ENCODE measurements around the gene MTR.

Gene MTR

DNA sequence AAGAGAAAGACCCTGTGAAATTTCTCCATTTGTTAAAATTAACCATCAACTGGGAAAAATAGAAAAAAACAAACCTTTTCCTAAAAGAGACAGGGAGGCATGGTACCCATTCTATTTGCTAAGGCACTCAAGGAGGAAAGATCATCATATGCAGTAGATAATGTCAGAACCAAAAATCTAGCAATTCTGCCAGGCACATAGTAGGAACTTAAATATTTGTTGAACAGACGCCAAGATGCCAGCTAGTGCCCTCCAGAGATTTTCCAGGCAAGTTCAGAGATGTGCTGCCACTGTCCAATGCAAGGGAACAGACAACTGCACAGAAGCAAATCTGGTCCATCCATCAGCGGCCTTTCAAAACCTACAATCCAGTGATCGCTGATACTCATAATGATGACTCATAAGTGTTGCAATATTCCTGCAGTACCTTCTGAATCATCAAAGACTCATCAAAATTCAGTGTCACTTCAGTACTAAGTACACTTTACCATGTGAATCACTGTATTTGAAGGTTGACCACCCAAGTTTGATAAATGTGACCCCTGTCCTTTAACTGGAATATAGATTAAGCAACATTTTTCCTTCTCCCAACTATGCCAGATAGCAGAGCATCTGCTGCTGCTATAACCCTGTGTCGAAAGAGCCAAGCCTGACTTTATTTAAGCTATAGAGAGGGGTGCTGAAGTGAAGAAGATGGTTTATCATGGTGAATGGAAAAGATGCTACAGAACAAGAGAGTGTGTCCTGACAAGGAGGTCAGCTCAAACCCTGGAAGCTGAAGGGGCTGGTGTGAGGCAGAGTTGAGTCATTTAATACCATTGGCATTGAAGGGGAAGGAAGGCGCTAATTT, 110.0 kb downstream of the MTR start:
- TF ChIP-seq CEBPB (IDR thresholded peaks at IDR 0.05) (0 out of 2 replicates have a peak, but pooled peaks have one; percentile 50), TEAD4 (IDR thresholded peaks at IDR 0.05) (no peak)

DNA sequence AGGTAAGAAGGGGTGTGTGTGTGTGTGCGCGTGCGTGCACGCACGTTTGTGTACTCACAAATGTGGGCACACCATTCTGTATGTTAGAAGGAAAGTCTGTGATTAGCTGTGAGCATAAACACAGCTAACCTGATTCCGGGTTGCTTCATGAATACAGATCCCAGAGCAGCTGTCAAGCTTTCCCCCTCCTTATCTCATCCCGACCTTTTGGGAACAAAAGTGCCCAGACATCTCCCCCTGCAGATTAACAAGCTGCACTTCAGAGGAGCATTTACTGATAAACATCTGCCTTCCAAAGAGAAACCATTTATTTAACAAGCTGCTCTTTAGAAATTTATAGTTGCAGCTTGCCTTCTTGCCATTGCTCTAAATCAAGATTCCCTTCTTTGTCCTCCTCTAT, 112.1 kb downstream of the MTR start:
- TF ChIP-seq NFIC (IDR thresholded peaks at IDR 0.05): no peak
- no peak for TF ChIP-seq FOXM1 (IDR thresholded peaks at IDR 0.05; ENCODE audit: borderline replicate concordance, low read depth)
- no peak for TF ChIP-seq CEBPB (IDR thresholded peaks at IDR 0.05)
- TF ChIP-seq, protein P1, sequence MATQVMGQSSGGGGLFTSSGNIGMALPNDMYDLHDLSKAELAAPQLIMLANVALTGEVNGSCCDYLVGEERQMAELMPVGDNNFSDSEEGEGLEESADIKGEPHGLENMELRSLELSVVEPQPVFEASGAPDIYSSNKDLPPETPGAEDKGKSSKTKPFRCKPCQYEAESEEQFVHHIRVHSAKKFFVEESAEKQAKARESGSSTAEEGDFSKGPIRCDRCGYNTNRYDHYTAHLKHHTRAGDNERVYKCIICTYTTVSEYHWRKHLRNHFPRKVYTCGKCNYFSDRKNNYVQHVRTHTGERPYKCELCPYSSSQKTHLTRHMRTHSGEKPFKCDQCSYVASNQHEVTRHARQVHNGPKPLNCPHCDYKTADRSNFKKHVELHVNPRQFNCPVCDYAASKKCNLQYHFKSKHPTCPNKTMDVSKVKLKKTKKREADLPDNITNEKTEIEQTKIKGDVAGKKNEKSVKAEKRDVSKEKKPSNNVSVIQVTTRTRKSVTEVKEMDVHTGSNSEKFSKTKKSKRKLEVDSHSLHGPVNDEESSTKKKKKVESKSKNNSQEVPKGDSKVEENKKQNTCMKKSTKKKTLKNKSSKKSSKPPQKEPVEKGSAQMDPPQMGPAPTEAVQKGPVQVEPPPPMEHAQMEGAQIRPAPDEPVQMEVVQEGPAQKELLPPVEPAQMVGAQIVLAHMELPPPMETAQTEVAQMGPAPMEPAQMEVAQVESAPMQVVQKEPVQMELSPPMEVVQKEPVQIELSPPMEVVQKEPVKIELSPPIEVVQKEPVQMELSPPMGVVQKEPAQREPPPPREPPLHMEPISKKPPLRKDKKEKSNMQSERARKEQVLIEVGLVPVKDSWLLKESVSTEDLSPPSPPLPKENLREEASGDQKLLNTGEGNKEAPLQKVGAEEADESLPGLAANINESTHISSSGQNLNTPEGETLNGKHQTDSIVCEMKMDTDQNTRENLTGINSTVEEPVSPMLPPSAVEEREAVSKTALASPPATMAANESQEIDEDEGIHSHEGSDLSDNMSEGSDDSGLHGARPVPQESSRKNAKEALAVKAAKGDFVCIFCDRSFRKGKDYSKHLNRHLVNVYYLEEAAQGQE (IDR thresholded peaks at IDR 0.05; ENCODE audit: low read depth): no peak
- no peak for TF ChIP-seq ZBTB7A (IDR thresholded peaks at IDR 0.05; ENCODE audit: low read depth)
- TF ChIP-seq EGR1 (IDR thresholded peaks at IDR 0.05): no peak
- no peak for TF ChIP-seq TAF1 (IDR thresholded peaks at IDR 0.05; ENCODE audit: low read depth)
- no peak for TF ChIP-seq TEAD4 (IDR thresholded peaks at IDR 0.05)
- TF ChIP-seq CREB1 (IDR thresholded peaks at IDR 0.05; ENCODE audit: low read depth): no peak
- no peak for TF ChIP-seq EP300 (IDR thresholded peaks at IDR 0.05; ENCODE audit: borderline replicate concordance)
- no peak for TF ChIP-seq RAD21 (IDR thresholded peaks at IDR 0.05; ENCODE audit: low read depth)
- TF ChIP-seq, protein P2, sequence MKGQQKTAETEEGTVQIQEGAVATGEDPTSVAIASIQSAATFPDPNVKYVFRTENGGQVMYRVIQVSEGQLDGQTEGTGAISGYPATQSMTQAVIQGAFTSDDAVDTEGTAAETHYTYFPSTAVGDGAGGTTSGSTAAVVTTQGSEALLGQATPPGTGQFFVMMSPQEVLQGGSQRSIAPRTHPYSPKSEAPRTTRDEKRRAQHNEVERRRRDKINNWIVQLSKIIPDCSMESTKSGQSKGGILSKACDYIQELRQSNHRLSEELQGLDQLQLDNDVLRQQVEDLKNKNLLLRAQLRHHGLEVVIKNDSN (IDR thresholded peaks at IDR 0.05): no peak

DNA sequence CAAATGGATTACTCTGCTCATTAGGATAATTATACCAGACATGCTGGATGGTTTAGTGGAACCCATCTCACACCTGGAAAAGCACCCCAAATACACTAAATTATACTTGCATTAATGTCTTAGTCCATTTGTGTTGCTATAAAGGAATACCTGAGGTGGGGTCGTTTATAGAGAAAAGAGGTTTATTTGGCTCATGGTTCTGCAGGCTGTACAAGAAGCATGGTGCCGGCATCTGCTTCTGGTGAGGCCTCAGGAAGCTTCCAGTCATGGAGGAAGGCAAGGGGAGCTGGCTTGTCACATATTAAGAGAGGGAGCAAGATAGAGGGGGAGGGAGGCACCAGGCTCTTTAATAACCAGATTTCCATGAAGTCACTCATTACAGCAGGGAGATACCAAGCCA, 113.6 kb downstream of the MTR start:
- no peak for TF ChIP-seq TAF1 (IDR thresholded peaks at IDR 0.05; ENCODE audit: low read depth)
- TF ChIP-seq, protein P1 (IDR thresholded peaks at IDR 0.05; ENCODE audit: low read depth): no peak
- TF ChIP-seq RAD21 (IDR thresholded peaks at IDR 0.05; ENCODE audit: low read depth): no peak
- no peak for TF ChIP-seq TEAD4 (IDR thresholded peaks at IDR 0.05)
- no peak for TF ChIP-seq EP300 (IDR thresholded peaks at IDR 0.05; ENCODE audit: borderline replicate concordance)
- TF ChIP-seq, protein P2 (IDR thresholded peaks at IDR 0.05): no peak
- no peak for TF ChIP-seq NFIC (IDR thresholded peaks at IDR 0.05)
- no peak for TF ChIP-seq TCF12 (IDR thresholded peaks at IDR 0.05; ENCODE audit: low read depth)
- no peak for TF ChIP-seq CREB1 (IDR thresholded peaks at IDR 0.05; ENCODE audit: low read depth)
- TF ChIP-seq YY1 (IDR thresholded peaks at IDR 0.05; ENCODE audit: low read depth): no peak
- TF ChIP-seq FOXM1 (IDR thresholded peaks at IDR 0.05; ENCODE audit: borderline replicate concordance, low read depth): no peak
- TF ChIP-seq, protein P3, sequence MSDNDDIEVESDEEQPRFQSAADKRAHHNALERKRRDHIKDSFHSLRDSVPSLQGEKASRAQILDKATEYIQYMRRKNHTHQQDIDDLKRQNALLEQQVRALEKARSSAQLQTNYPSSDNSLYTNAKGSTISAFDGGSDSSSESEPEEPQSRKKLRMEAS (IDR thresholded peaks at IDR 0.05): no peak
- no peak for TF ChIP-seq EGR1 (IDR thresholded peaks at IDR 0.05)
- TF ChIP-seq CEBPB (IDR thresholded peaks at IDR 0.05): no peak

DNA sequence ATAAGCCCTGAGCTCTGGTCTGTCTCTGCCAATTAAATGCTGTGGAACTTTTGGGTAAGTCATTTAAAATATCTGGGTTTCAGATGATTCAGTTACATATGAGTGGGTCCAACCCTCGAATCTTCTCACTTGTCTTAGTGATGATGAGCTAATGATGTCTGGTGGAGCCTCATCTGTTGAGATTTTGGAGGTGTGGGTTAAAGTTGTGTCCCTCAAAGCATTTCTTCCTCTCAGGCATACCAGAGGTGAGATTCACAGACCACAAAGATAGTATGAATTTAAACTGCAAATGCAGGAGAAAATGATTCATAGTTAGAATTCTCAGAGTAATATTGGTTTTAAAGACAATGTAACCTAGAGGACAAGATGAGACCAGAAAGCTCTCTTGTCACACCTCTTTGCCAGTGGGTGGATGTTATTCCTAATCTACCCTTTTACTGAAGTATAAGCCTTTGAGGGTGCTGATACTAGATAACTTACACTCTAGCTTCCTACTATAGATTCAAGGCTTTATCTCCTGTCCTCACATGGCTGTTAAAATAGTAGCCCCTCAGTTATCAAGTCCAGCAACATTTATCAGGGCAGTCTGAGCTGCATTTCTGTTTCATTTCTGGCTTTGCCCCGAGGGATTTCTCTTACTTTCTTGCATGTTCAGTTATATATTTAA, 118.4 kb downstream of the MTR start:
- TF ChIP-seq EP300 (IDR thresholded peaks at IDR 0.05; ENCODE audit: borderline replicate concordance): no peak
- no peak for TF ChIP-seq NFIC (IDR thresholded peaks at IDR 0.05)
- no peak for TF ChIP-seq CEBPB (IDR thresholded peaks at IDR 0.05)

DNA sequence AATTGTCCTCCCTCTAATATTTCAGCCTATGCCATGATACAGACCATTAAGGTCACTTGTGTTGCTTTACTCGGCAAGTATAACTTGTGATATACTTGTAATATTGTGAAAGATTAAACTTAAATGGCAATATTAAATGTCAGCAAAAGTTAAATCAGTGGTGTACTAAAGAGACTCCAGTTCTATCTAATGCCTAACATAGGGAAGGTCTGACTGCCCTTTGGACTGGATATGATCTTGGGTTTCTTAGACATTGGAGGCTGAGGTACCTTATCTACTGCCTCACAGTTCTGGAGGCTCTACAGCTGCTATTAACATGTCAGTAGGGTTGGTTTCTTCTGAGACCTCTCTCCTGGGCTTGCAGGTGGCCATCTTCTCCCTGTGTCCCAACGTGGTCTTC, 119.3 kb downstream of the MTR start:
- no peak for TF ChIP-seq TEAD4 (IDR thresholded peaks at IDR 0.05)
- no peak for TF ChIP-seq CEBPB (IDR thresholded peaks at IDR 0.05)
- TF ChIP-seq EGR1 (IDR thresholded peaks at IDR 0.05): no peak
- no peak for TF ChIP-seq ZBTB7A (IDR thresholded peaks at IDR 0.05; ENCODE audit: low read depth)
- TF ChIP-seq CREB1 (IDR thresholded peaks at IDR 0.05; ENCODE audit: low read depth): no peak

DNA sequence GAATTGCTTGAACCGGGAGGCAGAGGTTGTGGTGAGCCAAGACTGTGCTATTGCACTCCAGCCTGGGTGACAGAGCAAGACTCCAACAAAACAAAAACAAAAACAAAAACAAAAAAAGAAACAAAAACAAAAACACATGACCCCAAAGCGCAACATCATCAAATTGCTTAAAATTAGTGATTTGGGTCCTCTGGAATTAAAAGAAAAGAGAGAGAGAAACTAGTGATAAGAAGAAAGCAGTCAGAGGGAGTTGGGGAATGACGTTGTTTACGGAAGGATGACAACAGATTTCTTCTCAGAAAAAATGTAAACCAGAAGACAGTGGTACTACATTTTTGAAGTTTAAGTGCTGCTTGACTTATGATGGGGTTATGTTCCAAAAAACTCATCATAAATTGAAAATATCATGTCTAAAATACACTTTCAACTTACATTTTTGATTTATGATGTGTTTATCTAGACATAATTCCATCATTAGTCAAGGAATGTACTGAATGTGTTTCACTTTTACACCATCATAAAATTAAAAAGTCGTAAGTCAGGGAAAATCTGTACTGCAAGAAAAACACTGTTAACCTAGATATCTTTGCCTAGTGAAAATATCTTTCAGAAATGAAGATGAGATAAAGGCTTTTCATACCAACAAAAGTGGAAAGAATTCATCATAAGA, 121.2 kb downstream of the MTR start:
- TF ChIP-seq, protein P3 (IDR thresholded peaks at IDR 0.05): no peak
- TF ChIP-seq NFIC (IDR thresholded peaks at IDR 0.05) (no peak), RAD21 (IDR thresholded peaks at IDR 0.05; ENCODE audit: low read depth) (no peak), TEAD4 (IDR thresholded peaks at IDR 0.05) (no peak), CEBPB (IDR thresholded peaks at IDR 0.05) (no peak), TCF12 (IDR thresholded peaks at IDR 0.05; ENCODE audit: low read depth) (no peak)
